Mucosa of descending colon (tissue), 3 donors: ENCODE data around the gene PDZRN4. TPM values are rescaled to one million over a fixed set of nuclear protein-coding genes. Genes with fewer than 3 reads are reported as not detected.
"Not testable (repeated sequence)": the region's sequence is repeated elsewhere in the genome, so short reads cannot be mapped to it uniquely, and the experiment has no call there.

Experiments
- ATAC-seq: fragments of 200-7000 bp; cut with Tn5 transposase; one replicate; pipeline ENCODE4 v1.9.1; 2020; ENCODE audit warnings: mild to moderate bottlenecking, moderate library complexity
- DNase-seq, 3 donors: peaks; one replicate each; pipeline ENCODE4 v3.0.0-alpha.2; 2020
- H3K36me3 ChIP-seq: fragments of 200-600 bp; one replicate; pipeline ENCODE4 v1.8.0; 2021; ENCODE audit warnings: low read depth, mild to moderate bottlenecking
- H3K4me1 ChIP-seq: fragments of 200-600 bp; one replicate; pipeline ENCODE4 v1.8.0; 2021; ENCODE audit warnings: low read depth, mild to moderate bottlenecking
- H3K4me3 ChIP-seq: fragments of 200-600 bp; one replicate; pipeline ENCODE4 v1.8.0; 2021; ENCODE audit warnings: mild to moderate bottlenecking
- H3K9me3 ChIP-seq: fragments of 200-600 bp; one replicate; pipeline ENCODE4 v1.8.0; 2021; ENCODE audit warnings: mild to moderate bottlenecking
- CTCF ChIP-seq: fragments of 200-600 bp; IDR thresholded peaks from one replicate; pipeline ENCODE4 v1.8.0; 2022; ENCODE audit warnings: antibody characterized with exemption, mild to moderate bottlenecking
- intact Hi-C, 2 donors: fragments of 100-400 bp; cut with DNase I in 1 of 2; cut with micrococcal nuclease in 1 of 2; formaldehyde crosslinking; loops; one replicate each; pipeline versions ENCODE4 v1.11.0 to v1.11.1; 2022; cut with DNase I, micrococcal nuclease
- total RNA-seq, 3 donors: library from RNA; stranded (reverse); fragmentation: NEBNext Ultra II Directional in 2 of 3; extraction: Animal tissue kit (Norgen Biotek cat#: 25700) in 2 of 3; gene quantifications; one replicate each; pipeline versions ENCODE4 v1.2.1 to v1.2.4, GENCODE V29; 2021 to 2023
- donor health status: DM: no; HTN: no; CAD: no; lungs with moderate emphysema.
- donor health status: DM: no; HTN: no; CAD: no.
- donor health status: DM: no; HTN: yes; CAD: no.

The PDZRN4 gene
- total RNA-seq, 3 donors from 2014 or later: 0.78 to 46.9 (median 2.0) TPM

- Histone ChIP-seq H3K4me1 (no peaks in the 10 kb centered on the region), H3K4me3 (no peak overlapping the region), H3K36me3 (no peaks in the 10 kb centered on the region), H3K9me3 (no peaks in the 10 kb centered on the region)
- ATAC-seq: no peak
- DNase-seq: no peak
- intact Hi-C loops: no loop called here
- no peak for TF ChIP-seq CTCF
Observed at GRCh38 chr12:41302979-41303403, 114.9 kb downstream of the PDZRN4 start.

GRCh38 chr12:41304526-41304925 lies 116.4 kb downstream of the PDZRN4 start:
- TF ChIP-seq CTCF: no peak
- DNase-seq: no peak
- intact Hi-C loops: no loop called here
- Histone ChIP-seq H3K4me3 (no peak overlapping the region), H3K9me3 (no peaks in the 10 kb centered on the region), H3K4me1 (no peaks in the 10 kb centered on the region), H3K36me3 (no peaks in the 10 kb centered on the region)
- no peak for ATAC-seq

- intact Hi-C loops: no loop called here
- Histone ChIP-seq H3K4me1 (no peaks in the 10 kb centered on the region), H3K9me3 (no peaks in the 10 kb centered on the region), H3K4me3 (no peak overlapping the region), H3K36me3 (no peaks in the 10 kb centered on the region)
- ATAC-seq (no peak), DNase-seq (no peak)
- TF ChIP-seq CTCF: no peak
Observed at GRCh38 chr12:41310367-41310766, 122.2 kb downstream of the PDZRN4 start.

GRCh38 chr12:41311883-41312282 lies 123.8 kb downstream of the PDZRN4 start:
- no peak for DNase-seq
- H3K4me3 ChIP-seq: no peak overlapping the region
- intact Hi-C loops: no loop called here

GRCh38 chr12:41312451-41312850 lies 124.3 kb downstream of the PDZRN4 start:
- H3K9me3 ChIP-seq, H3K36me3 ChIP-seq, DNase-seq, H3K4me1 ChIP-seq, intact Hi-C loops, H3K4me3 ChIP-seq, ATAC-seq: not testable (repeated sequence)

More at GRCh38 chr12:41311883-41312282, 123.8 kb downstream of the PDZRN4 start:
- Histone ChIP-seq H3K9me3 (no peaks in the 10 kb centered on the region), H3K4me1 (no peaks in the 10 kb centered on the region), H3K36me3 (no peaks in the 10 kb centered on the region)
- TF ChIP-seq CTCF: no peak
- no peak for ATAC-seq

- no peaks in the 10 kb centered on the region for H3K36me3 ChIP-seq
- TF ChIP-seq CTCF: no peak
- no peak for DNase-seq
- H3K9me3 ChIP-seq: no peaks in the 10 kb centered on the region
- no peaks in the 10 kb centered on the region for H3K4me1 ChIP-seq
- no peak for ATAC-seq
- no peak overlapping the region for H3K4me3 ChIP-seq
- intact Hi-C loops: no loop called here
Observed at GRCh38 chr12:41325336-41325735, 137.2 kb downstream of the PDZRN4 start.
